Activated CD4-positive, CD25-positive, alpha-beta regulatory T cell (primary cell): ENCODE results near the gene B3GNT3.

Experiments used
- DNase-seq, 4 experiments: peaks; one replicate each; lab custom pipeline; 2025; lab: John Stamatoyannopoulos, UW

Gene B3GNT3, protein sequence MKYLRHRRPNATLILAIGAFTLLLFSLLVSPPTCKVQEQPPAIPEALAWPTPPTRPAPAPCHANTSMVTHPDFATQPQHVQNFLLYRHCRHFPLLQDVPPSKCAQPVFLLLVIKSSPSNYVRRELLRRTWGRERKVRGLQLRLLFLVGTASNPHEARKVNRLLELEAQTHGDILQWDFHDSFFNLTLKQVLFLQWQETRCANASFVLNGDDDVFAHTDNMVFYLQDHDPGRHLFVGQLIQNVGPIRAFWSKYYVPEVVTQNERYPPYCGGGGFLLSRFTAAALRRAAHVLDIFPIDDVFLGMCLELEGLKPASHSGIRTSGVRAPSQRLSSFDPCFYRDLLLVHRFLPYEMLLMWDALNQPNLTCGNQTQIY

GRCh38 chr19:17794731-17795494, at the start of gene B3GNT3:
TSS of gene B3GNT3 (plus strand) at chr19:17795138. CDS start at chr19:17807808, 12,670 bp downstream.
- DNase-seq = no peak

- DNase-seq = peak; percentile 85 to 88 (median 88)
Observed at GRCh38 chr19:17747205-17748098, 47.5 kb upstream of the B3GNT3 start.

- no peak for DNase-seq
Observed at GRCh38 chr19:17748884-17749638, 45.9 kb upstream of the B3GNT3 start.

DNA sequence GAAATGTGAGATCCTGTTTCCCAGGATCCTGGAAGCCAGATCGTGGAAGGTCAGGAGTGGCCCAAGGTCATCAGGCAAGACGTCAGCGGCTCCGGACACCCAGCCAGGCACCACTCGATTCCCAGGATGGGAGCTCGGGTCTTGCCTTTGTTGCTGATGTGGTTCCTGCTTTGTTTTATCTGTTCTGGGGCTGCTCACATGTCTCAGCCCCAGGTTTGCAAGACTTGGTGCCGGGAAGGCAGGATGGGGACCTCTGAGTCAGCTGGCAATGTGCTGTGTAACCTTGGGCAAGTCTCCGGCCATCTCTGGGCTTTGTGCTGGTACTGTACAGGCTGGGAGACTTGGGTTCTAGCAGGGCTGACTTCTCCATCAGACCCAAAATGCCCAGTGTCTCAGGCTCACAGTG, 45.0 kb upstream of the B3GNT3 start:
- no peak for DNase-seq

- DNase-seq = peak; percentile 61 to 78 (median 68)
Observed at GRCh38 chr19:17751103-17751911, 43.6 kb upstream of the B3GNT3 start, which contains the start of gene FCHO1. TSS of gene FCHO1 (plus strand) at chr19:17751477. CDS start at chr19:17755165, 3,688 bp downstream.

DNA sequence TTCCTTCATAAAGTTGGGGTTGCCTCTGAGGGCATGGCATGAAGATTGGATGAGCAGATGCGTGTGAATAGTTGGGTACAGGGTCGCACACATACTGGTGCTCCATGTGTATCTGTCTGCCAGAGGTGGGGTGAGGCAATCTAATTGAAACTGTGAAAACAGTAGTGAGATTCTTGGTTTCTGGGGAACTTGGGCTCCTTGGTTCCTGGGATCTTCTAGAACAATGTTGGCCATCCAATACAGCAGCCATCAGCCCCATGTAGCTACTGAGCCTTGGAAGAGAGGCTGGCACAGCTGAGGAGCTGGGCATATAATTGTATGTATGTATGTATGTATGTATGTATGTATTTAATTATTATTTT, 43.0 kb upstream of the B3GNT3 start:
- DNase-seq = no peak

DNA sequence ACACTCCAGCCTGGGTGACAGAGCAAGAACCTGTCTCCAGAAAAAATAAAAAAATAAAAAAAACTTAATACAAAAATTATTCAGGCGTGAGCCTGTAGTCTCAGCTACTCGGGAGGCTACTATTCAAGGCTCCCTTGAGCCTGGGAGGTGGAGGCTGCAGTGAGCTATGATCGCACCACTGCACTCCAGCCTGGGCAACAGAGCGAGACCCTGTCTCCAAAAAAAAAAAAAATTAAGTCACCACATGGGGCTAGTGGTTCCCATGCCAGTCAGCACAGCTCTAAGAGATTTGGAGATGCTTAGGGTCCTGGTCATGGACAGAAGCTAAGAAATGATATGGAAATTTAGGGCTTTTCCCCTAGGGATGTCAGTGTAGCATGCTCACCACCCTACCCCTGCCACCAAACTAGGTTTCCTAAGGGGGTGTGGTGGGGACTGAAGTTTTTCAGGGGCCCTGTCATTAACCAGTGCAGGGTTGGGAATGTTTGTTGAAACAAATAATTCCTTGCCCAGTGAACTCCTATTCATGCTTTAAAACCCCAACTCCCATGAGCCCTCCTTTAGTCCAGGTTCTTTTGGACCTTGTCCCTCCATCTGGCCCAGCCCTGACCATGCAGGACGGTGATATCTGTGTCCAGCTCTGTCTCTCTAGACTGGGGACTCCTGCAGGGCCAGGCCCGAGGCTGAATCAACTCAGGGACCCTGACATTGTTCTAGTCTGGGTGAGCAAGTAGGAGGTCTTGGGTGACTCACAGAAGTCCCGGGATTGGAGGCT, 41.9 kb upstream of the B3GNT3 start:
- no peak for DNase-seq

GRCh38 chr19:17753976-17754375, 41.0 kb upstream of the B3GNT3 start:
- DNase-seq = no peak

DNA sequence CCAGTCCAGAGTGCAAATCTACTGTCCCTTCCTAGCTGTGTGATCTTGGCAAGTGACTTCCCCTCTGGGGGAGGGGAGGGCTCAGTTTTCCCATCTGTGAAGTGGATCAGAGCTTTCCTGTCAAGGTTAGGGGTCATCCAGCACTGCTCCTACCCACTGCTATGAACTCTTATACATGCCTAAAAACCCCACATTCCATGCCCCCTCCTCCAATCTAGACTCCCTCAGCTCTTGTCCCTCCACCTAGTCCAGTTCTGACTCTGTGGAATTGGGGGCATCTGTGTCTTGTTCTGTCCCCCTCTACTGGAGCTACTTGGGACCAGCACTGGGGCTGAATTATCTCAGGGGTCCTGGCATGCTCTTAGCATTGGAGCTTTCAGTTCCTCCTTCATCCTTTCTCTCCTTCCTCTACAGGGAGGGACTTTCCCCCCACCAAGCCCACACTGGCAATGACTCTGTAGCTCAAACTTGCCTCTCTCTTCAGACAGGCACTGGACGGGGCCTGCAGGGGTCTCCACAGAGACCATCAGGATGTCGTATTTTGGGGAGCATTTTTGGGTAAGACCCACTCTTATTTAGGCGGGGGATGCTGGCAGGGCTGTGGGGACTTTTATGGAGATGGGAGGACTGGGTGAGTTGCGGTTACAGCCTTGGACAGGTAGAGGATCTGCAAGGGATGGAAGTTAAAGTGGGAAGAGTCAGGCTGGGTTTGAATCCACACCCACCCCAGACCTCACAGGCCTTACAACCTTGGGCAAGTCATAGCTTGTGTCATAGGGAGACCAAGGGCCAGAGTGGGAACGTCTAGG, 40.1 kb upstream of the B3GNT3 start:
- DNase-seq = no peak

GRCh38 chr19:17755443-17755890, 39.5 kb upstream of the B3GNT3 start:
- DNase-seq = no peak

- DNase-seq = peak in 2 of 4 experiments; percentile 15
Observed at GRCh38 chr19:17755977-17756670, 38.8 kb upstream of the B3GNT3 start.

DNA sequence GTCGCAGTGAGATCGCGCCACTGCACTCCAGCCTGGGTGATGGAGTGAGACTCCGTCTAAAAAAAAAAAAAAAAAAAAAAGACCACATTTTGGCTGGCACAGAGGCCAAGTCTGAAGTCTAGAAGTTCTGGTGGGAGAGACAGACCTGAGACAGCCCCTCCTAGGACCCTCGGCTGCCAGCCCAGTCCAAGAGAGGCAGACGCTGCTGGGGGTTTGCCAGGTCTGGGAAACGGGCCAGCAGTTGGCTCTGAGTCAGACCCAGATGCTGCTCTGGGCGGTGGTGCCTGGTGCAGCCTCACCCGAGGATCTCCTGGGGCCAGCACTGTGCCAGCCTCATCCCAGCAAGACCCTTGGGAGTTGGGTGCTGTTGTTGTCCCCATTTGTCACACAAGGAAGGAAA, 37.8 kb upstream of the B3GNT3 start:
- DNase-seq = no peak

DNA sequence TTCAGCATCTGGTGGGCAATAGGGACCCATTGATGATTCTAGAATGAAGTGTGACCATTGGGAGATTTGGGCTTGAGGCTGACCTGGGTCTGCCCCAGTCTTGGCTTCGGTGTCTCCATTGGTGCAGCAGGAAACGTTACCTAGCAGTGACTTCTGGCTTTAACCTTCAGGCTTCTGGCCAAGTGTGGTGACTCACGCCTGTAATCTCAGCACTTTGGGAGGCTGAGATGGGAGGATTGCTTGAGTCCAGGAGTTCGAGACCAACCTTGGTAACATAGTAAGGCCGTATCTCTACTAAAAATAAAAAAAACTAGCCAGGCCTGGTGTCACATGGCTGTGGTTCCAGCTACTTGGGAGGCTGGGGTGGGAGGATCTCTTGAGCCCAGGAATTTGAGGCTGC, 36.4 kb upstream of the B3GNT3 start:
- no peak for DNase-seq

- DNase-seq = no peak
Observed at GRCh38 chr19:17761148-17761547, 33.8 kb upstream of the B3GNT3 start.

DNA sequence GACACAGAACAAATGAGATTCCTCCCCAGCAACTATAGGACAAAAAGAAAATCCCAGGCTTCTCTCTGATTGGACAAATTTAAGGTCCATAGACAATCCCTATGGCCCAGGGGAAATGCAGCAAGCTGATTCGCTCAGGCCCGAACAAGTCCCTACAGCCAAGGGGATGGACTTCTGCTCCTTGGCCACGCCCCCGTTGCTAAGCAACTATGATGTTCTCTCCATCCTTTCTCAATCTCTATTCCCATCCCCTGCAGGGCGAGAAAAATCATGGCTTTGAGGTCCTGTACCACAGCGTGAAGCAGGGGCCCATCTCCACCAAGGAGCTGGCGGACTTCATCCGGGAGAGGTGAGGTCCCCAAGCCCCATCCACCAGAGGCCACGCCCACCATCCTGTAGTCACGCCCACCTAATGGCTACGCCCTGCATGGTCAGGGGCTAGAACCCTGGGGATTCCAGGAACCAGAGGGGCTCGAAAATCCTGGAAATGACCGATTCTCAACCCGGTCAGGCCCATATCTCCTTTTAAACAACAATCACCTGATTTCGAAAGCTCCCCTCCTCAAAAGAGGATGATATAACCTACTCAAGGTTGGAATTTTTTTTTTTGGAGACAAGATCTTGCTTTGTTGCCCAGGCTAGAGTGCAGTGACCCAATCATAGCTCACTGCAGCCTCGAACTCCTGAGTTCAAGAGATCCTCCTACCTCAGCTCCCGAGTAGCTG, 32.3 kb upstream of the B3GNT3 start:
- no peak for DNase-seq

GRCh38 chr19:17764348-17764747, 30.6 kb upstream of the B3GNT3 start:
- no peak for DNase-seq

DNA sequence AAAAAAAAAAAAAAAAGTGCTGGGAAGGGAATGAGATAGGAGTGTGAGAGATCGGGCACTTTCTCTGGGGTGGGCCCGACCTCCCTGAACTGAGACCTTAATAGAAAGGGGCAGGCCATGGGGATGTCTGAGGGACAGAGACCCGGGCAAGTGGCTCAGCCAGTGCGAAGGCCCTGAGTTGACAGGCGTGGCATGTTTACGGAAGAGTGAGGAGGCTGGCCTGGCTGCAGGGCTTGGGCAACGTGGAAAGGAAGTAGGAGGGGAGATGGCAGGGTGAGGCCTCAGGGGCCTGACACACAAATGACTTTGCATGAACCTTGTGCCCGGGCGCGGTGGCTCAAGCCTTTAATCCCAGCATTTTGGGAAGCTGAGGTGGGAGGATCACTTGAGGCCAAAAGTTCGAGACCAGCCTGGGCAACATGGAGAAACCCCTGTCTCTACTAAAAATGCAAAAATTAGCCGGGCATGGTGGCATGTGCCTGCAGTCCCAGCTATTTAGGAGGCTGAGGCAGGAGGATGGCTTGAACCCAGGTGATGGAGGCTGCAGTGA, 29.8 kb upstream of the B3GNT3 start:
- no peak for DNase-seq
